AG20443 (cell line): Measurements from ENCODE around the gene TSKU.
A peak's percentile ranks its signal among the peaks of the same experiment; 100 is the strongest.
"Not testable (repeated sequence)": the region's sequence is repeated elsewhere in the genome, so short reads cannot be mapped to it uniquely, and the experiment has no call there.

Source experiments
- DNase-seq: peaks from one replicate; pipeline ENCODE4 v3.0.0; 2012; ENCODE audit warnings: low spot score, mixed read lengths

TSKU gene

DNA sequence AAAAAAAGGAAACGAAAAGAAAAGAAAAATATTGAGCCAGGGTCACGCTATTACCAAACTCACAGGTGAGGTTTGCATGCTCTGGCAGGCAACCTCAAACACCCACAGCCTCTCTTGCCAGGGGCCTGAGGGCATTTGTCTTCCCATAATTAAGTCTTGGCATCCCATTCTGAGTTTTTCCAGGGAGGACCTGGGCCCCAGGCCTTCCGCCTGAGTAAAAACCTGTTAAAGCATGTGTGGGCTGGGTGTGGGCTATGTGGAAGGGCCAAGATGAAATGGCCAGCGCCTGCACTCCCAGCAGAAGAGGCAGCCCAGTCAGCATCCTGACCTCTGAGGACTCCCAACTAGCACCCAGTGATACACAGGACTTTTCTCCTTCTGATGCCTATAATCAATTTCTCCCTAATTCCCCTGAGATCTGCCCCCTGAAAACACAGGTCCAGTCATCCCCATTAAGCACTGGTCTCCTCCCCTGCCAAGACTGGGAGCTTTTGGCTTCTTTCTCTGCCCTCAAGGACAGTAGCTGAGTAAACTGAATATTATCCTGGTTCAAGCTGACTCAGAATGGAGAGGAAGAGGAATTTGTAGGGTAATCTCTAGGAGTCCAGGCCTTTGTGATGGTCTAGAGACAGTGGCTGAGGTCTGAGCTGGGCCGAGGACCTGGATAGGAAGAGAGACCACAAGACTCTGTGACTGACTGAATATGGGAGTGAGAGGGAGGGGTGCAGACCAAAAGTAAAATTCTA is 42.0 kb downstream of the TSKU start:
- DNase-seq: peak; percentile 57

GRCh38 chr11:76825726-76826396 is 42.7 kb downstream of the TSKU start:
- DNase-seq: no peak

GRCh38 chr11:76826508-76826907 is 43.4 kb downstream of the TSKU start:
- DNase-seq: not testable (repeated sequence)

DNA sequence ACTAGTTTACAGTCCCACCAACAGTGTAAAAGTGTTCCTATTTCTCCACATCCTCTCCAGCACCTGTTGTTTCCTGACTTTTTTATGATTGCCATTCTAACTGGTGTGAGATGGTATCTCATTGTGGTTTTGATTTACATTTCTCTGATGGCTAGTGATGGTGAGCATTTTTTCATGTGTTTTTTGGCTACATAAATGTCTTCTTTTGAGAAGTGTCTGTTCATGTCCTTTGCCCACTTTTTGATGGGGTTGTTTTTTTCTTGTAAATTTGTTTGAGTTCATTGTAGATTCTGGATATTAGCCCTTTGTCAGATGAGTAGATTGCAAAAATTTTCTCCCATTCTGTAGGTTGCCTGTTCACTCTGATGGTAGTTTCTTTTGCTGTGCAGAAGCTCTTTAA is 43.8 kb downstream of the TSKU start:
- not testable (repeated sequence) for DNase-seq

DNA sequence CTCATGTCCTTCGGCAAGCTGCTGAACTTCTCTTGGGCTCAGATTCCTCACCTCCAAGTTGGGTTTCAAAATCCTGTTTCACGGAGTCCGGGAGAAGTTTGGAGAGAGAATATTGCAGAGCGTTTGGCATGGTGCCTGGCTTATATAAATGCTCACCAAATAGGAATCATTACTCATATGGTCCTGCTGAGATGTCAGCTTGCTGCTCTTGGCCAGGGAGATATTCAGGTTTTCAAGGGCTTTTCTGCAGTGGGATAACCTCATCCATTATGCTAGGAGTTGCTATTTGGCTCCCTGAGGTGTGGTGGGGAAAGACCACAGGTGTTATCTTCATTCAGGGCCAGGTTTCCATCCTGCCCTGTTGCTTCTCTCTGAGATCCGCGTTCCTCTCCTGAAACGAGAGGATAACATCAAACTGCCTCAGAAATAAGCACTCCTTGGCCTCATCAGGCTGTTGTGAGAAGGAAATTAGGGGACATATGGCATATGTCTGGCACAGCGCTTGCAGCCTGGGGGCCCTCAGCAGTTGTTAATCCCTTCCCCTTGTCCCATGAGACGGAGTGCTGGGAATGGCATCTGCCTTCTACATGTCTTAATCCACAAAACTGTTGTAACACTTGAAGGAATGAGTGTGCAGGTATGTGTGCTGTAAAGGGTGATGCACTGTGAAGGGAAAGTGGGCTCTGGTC is 47.6 kb downstream of the TSKU start:
- peak; percentile 47 for DNase-seq

GRCh38 chr11:76831686-76832310 is 48.6 kb downstream of the TSKU start:
- no peak for DNase-seq

DNA sequence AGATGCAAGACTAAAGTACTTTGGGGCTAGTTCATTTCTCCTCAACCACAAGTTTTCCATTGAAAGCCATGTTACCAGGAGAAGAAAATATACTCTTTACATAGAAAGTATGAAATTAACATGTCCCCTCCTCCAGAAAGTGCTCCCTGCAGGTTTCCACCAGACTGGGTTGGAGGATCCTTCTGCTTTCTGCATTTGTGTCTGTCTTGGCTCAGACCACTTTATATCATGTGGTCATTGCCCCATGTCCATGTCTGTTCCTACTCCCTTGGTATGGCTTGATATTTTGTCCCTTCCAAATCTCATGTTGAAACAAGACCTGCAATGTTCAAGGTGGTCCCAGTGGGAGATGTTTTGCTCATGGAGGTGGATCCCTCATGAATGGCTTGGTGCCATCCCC is 49.2 kb downstream of the TSKU start:
- no peak for DNase-seq

DNA sequence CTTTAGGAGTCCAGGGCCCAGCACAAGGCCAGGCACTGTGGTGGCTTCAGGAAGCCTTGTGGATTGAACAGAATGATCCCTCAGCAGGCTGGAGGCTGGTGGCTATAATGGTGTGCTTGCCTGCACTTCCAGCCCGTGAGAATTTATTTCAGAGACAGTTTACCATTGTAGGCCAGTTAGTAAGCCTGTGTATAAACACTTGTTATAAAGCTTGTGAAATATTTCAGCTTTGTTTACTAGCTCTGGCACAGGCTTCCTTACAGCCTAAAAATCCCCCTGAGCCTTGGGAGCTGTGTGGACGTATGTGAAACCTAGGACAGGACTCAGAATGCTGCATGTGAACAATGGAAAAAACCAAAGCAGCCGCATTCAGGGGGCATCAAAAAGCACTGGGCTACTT is 51.0 kb downstream of the TSKU start:
- no peak for DNase-seq

DNA sequence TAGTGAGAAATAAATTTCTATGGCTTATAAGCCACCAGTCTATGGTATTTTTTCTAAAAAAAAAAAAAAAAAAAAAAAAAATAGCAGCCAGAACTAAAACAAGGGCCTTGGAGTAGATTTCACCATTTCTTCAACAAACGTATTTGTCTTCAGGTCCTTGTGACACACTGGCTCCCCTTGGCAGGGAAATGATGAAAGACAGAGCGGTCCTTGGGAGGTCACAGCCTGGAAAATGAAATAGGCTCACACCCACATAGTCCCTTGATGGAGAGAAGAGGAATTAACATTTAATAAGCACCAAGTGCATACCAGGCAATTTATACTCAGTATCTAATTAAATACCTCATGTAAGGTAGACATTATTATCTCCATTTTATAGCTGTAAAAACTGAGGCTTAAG is 51.9 kb downstream of the TSKU start:
- DNase-seq: no peak

DNA sequence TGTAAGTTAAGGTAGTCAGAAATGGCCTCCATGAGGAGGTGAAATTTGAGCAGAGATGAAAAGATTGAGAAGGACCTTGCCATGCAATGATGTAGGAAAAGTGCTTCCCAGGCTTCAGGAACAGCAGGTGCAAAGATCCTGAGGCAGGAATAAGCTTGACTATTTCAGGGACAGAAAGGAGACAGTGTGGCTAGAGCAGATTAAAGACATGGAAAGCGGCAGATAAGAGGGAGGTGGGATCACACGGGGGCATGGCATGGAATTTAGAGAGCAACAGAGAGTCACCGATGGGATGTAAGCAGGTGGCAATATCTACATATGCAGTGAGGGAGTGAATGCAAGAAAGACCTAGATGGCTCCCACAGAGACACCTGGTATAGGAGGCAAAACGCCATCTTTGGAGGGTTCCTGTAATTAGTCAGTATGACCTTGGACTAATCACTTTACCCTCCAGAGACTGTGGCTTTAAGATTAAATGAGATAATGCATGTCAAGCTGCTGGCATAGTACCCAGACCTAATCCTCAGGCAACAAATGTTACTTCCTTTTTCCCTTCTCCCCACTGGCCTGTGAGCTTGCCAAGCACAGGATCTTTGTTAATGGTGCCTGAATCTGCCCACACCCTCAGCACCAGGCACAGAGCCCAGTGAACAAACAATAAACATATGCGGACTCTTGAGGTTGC is 52.9 kb downstream of the TSKU start:
- DNase-seq: peak; percentile 86

DNA sequence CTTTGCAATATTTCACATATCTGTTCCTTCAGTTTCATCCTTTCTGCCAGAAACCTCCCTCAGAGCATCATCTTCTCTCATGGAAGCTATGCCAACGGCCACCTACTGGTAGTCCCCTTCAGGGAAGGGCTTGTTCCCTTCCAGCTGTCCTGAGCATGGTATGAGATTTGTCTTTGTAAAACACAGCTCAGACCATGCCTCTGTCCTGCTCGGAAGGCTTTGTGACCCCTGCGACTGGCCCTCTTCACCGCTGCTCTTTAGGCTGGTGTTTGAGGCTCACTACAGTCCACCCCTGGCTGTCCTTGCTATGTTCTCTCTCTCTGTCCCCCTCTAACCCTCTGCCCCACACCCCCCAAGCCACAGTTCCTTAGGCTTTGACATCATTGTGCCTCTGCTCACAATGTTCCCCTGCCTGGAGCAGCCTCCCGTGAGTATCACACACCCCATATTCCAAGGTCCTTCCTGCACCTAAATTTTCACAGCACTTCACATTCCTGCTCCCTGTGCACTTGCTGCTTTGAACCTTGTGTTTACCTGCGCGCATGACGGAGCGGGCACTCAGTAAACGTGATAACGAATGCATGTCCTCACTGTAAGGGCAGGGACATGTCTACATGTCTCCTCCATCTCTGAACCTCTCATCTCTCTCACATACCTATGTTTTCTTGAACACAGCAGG is 53.6 kb downstream of the TSKU start:
- DNase-seq: no peak

- no peak for DNase-seq
These were observed 54.8 kb downstream of the TSKU start for GRCh38 chr11:76837696-76838677.

- DNase-seq: no peak
These were observed 55.5 kb downstream of the TSKU start for GRCh38 chr11:76838678-76839068.

GRCh38 chr11:76839311-76839710 is 56.2 kb downstream of the TSKU start:
- no peak for DNase-seq

GRCh38 chr11:76841923-76842452 is 58.8 kb downstream of the TSKU start:
- DNase-seq: no peak

GRCh38 chr11:76843907-76844306 is 60.8 kb downstream of the TSKU start:
- DNase-seq: no peak

- no peak for DNase-seq
These were observed 61.4 kb downstream of the TSKU start for GRCh38 chr11:76844511-76844910.

DNA sequence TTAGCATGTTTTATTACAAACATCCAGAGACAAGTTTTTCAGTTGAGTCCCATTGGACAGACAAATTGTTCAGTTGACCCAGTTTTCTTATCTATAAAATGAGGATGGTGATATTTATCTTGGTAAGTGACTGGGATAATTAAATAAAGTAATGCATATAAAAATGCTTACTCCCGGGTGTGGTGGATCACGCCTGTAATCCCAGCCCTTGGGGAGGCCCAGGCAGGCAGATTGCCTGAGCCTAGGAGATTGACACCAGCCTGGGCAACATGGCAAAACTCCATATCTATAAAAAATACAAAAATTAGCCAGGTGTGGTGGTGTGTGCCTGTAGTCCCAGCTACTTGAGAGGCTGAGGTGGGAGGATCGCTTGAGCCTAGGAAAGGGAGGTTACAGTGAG is 61.9 kb downstream of the TSKU start:
- DNase-seq: no peak

DNA sequence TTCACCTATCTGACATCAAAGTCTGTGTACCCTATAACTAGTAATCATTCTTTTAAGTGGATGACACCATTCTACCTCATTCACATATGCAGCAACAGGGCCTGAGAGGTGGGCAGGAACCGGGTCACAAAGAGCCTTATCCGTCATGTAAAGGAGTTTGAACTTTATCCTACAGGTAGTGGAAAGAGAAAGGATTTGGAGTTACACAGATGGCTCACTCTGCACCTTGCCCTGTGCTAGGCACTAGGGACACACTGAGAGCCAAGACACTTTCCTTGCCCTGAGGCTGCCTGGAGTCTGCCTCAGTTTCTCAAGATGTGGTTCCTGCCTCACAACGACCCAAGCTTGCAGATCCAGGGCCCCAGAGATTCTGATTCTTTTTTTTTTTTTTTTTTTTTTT is 63.3 kb downstream of the TSKU start:
- DNase-seq: no peak
